Peyer's patch (tissue), 4 donors: ENCODE data around the gene CADPS2.

ENCODE experiments used
- POLR2A ChIP-seq, 2 donors: fragments of 450-650 bp; IDR thresholded peaks; one replicate each; pipeline ENCODE4 v1.5.1; 2017; ENCODE audit warnings: antibody characterized with exemption in 2 of 2, mild to moderate bottlenecking in 2 of 2, moderate library complexity in 2 of 2
- TF ChIP-seq, protein P1 (sequence below), 6 experiments: fragments of 450-650 bp in 4 of 6; fragments of 200-600 bp in 2 of 6; sonication (generic) in 1 of 6; IDR thresholded peaks; one replicate each; pipeline ENCODE4 v1.5.1; 2017 to 2019; ENCODE audit warnings: antibody characterized with exemption in 6 of 6, mild to moderate bottlenecking in 3 of 6, moderate library complexity in 1 of 6

DNA sequence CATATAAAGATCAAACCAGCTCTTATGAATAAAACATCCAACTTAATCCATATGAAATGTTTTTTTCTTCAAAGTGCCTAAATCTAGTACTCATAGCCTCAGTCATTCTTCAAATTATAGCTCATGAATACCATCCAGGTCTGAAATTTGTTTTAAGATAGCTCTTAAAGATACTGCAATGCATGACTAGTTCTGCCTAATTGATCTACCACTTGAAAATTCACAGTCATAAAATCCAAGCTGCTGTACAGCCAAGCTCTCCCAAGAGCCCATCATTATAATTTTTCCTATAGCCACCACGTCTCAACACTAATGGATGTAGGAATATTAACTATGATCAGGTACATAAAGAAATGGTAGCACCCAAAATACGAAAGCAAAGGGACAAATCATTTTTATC, 95.7 kb downstream of the CADPS2 start:
- TF ChIP-seq POLR2A (IDR thresholded peaks at IDR 0.05) = no peak
- TF ChIP-seq, protein P1, sequence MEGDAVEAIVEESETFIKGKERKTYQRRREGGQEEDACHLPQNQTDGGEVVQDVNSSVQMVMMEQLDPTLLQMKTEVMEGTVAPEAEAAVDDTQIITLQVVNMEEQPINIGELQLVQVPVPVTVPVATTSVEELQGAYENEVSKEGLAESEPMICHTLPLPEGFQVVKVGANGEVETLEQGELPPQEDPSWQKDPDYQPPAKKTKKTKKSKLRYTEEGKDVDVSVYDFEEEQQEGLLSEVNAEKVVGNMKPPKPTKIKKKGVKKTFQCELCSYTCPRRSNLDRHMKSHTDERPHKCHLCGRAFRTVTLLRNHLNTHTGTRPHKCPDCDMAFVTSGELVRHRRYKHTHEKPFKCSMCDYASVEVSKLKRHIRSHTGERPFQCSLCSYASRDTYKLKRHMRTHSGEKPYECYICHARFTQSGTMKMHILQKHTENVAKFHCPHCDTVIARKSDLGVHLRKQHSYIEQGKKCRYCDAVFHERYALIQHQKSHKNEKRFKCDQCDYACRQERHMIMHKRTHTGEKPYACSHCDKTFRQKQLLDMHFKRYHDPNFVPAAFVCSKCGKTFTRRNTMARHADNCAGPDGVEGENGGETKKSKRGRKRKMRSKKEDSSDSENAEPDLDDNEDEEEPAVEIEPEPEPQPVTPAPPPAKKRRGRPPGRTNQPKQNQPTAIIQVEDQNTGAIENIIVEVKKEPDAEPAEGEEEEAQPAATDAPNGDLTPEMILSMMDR (IDR thresholded peaks at IDR 0.05) = no peak
